Measurements from ENCODE around the gene NXPH3.

DNA sequence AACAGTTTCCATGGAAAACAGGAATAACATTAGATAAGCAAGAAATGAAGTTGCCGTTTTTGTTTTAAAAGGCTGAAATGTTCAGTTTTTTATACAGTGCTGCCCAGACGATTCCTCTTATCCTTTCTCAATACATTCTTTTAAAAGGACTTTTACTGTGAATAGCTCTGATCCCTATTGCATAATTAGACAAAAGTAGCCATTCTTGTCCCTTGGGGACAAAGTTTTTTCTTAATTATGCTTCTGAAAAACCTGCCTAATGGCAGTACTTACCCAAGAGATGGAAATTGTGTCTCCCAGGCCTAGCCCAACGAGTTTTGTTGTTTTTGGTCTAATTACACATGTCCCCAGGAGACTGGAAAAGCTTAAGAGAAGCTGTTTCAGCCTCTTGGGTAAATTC is 27.6 kb downstream of the NXPH3 start:
- TF ChIP-seq, protein P1, sequence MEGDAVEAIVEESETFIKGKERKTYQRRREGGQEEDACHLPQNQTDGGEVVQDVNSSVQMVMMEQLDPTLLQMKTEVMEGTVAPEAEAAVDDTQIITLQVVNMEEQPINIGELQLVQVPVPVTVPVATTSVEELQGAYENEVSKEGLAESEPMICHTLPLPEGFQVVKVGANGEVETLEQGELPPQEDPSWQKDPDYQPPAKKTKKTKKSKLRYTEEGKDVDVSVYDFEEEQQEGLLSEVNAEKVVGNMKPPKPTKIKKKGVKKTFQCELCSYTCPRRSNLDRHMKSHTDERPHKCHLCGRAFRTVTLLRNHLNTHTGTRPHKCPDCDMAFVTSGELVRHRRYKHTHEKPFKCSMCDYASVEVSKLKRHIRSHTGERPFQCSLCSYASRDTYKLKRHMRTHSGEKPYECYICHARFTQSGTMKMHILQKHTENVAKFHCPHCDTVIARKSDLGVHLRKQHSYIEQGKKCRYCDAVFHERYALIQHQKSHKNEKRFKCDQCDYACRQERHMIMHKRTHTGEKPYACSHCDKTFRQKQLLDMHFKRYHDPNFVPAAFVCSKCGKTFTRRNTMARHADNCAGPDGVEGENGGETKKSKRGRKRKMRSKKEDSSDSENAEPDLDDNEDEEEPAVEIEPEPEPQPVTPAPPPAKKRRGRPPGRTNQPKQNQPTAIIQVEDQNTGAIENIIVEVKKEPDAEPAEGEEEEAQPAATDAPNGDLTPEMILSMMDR (IDR thresholded peaks at IDR 0.05; ENCODE audit: low read depth, low read length): no peak
- TF ChIP-seq EZH2phosphoT487 (IDR thresholded peaks at IDR 0.05; ENCODE audit: low read depth): no peak
